MCF 10A (cell line): Measurements from ENCODE around the gene CAGE1. TPM values are rescaled to one million over a fixed set of nuclear protein-coding genes. Genes with fewer than 3 reads are reported as not detected.

Experiments
- BruUV-seq: library from RNA; stranded (reverse); fragments of 400-500 nt; replicated peaks from 2 replicates; lab custom pipeline; 2021; lab: Mats Ljungman, UMichigan
- CTCF ChIA-PET: fragments of 300-600 bp; sonication (Branson Sonifier 250); formaldehyde crosslinking; extraction: SDS; loops from one replicate; lab custom pipeline; 2021; ENCODE audit warnings: antibody characterized with exemption, inconsistent platforms; lab: Yijun Ruan, JAX
- POLR2A ChIA-PET: fragments of 300-600, 350-650 bp; sonication (Branson Sonifier 250); formaldehyde crosslinking; extraction: SDS; loops from one replicate; lab custom pipeline; 2020; ENCODE audit warnings: antibody characterized with exemption, inconsistent platforms; lab: Yijun Ruan, JAX
- DNase-seq: peaks from one replicate; pipeline ENCODE4 v3.0.0-alpha.2; 2018; ENCODE audit not compliant: unreplicated experiment
- H3K27ac Mint-ChIP-seq: one replicate; pipeline ENCODE4 v1.8.0; 2022; ENCODE audit warnings: mild to moderate bottlenecking, low read depth, mixed read lengths; ENCODE audit not compliant: unreplicated experiment
- H3K27me3 Mint-ChIP-seq: one replicate; pipeline ENCODE4 v1.8.0; 2022; ENCODE audit warnings: mixed read lengths; ENCODE audit not compliant: insufficient read depth, unreplicated experiment
- H3K36me3 Mint-ChIP-seq: one replicate; pipeline ENCODE4 v1.8.0; 2022; ENCODE audit warnings: mild to moderate bottlenecking, moderate library complexity, mixed read lengths; ENCODE audit not compliant: insufficient read depth, unreplicated experiment
- H3K4me1 Mint-ChIP-seq: one replicate; pipeline ENCODE4 v1.8.0; 2022; ENCODE audit warnings: mixed read lengths; ENCODE audit not compliant: insufficient read depth, unreplicated experiment
- H3K4me3 Mint-ChIP-seq: one replicate; pipeline ENCODE4 v1.8.0; 2022; ENCODE audit warnings: mild to moderate bottlenecking, moderate library complexity, mixed read lengths; ENCODE audit not compliant: unreplicated experiment
- H3K9me3 Mint-ChIP-seq: one replicate; pipeline ENCODE4 v1.8.0; 2022; ENCODE audit warnings: mixed read lengths; ENCODE audit not compliant: unreplicated experiment
- intact Hi-C: fragments of 100-400 bp; cut with micrococcal nuclease; formaldehyde crosslinking; loops from 2 replicates; pipeline ENCODE4 v1.14.1; 2022
- total RNA-seq: library from RNA; stranded (reverse); gene quantifications from 2 replicates; pipeline ENCODE4 v1.2.3, GENCODE V29; 2022
- TF ChIP-seq, protein P1 (sequence below): fragments of 200-600 bp; IDR thresholded peaks from one replicate; pipeline ENCODE4 v1.8.0; 2022; ENCODE audit warnings: antibody characterized with exemption, mild to moderate bottlenecking; ENCODE audit not compliant: unreplicated experiment

CAGE1 gene
- total RNA-seq, 1 experiment from 2014 or later: 0.33 TPM

GRCh38 chr6:7314414-7314813, 75.1 kb downstream of the CAGE1 start:
- CTCF ChIA-PET: interaction anchor here (0.6 kb wide), 2 partner anchors 17 to 27 kb away, joined by 3 read pairs; no protein-coding TSS in a partner anchor
- Mint-ChIP-seq H3K36me3 (peaks cover 12% of the 10 kb centered on the region), H3K27ac (no peak overlapping the region), H3K27me3 (no peaks in the 10 kb centered on the region), H3K9me3 (no peaks in the 10 kb centered on the region), H3K4me3 (no peak overlapping the region), H3K4me1 (peaks cover 4% of the 10 kb centered on the region)
- DNase-seq: no peak
- intact Hi-C loops: loop anchor here (5.0 kb wide), 1 partner anchor 228 kb away; the partner anchor contains the start of gene DSP
- BruUV-seq: no TSS peak
- TF ChIP-seq, protein P1, sequence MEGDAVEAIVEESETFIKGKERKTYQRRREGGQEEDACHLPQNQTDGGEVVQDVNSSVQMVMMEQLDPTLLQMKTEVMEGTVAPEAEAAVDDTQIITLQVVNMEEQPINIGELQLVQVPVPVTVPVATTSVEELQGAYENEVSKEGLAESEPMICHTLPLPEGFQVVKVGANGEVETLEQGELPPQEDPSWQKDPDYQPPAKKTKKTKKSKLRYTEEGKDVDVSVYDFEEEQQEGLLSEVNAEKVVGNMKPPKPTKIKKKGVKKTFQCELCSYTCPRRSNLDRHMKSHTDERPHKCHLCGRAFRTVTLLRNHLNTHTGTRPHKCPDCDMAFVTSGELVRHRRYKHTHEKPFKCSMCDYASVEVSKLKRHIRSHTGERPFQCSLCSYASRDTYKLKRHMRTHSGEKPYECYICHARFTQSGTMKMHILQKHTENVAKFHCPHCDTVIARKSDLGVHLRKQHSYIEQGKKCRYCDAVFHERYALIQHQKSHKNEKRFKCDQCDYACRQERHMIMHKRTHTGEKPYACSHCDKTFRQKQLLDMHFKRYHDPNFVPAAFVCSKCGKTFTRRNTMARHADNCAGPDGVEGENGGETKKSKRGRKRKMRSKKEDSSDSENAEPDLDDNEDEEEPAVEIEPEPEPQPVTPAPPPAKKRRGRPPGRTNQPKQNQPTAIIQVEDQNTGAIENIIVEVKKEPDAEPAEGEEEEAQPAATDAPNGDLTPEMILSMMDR: no peak
- POLR2A ChIA-PET: interaction anchor here (0.6 to 5.7 kb wide), 6 partner anchors 28 to 876 kb away, joined by 3 to 114 read pairs (median 3); partner anchors contain the start of genes CAGE1 and RIOK1

DNA sequence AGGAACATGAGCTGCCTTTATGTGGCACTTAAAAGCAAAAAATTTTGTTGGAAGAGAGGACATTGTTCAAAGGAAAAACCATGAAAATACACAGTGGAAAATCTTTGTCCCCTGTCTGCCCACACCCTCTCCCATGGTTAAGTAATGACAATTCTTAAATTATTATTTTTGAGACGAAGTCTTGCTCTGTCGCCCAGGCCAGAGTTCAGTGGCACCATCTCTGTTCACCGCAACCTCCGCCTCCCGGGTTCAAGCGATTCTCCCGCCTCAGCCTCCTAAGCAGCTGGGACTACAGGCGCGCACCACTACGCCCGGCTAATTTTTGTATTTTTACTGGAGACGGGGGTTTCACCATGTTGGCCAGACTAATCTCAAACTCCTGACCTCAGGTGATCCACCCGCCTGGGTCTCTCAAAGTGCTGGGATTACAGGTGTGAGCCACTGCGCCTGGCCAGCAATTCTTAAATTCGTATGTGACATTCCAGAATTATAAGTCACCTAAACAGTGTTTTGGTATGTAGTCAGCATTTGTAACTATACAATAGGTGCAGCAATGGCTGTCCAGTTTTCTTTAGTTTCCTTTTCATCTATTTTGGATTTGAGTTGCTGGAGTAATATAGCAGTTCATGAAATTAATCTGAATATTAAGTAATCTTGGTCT, 75.9 kb downstream of the CAGE1 start:
- Mint-ChIP-seq H3K4me3 (peak overlapping the region; percentile 91), H3K4me1 (peaks cover 8% of the 10 kb centered on the region), H3K27ac (peak overlapping the region; percentile 83), H3K36me3 (peaks cover 20% of the 10 kb centered on the region), H3K27me3 (no peaks in the 10 kb centered on the region), H3K9me3 (no peaks in the 10 kb centered on the region)
- ChIA-PET CTCF (interaction anchor here (0.6 to 2.4 kb wide), 5 partner anchors 17 to 502 kb away, joined by 3 to 14 read pairs (median 3); partner anchors contain the start of gene RIOK1), POLR2A (interaction anchor here (0.6 to 5.7 kb wide), 20 partner anchors 11 to 301 kb away, joined by 3 to 114 read pairs (median 3); partner anchors contain the start of genes CAGE1, RIOK1 and SNRNP48)
- TF ChIP-seq, protein P1: no peak
- intact Hi-C loops: loop anchor here (1.0 to 5.0 kb wide), 3 partner anchors 34 to 229 kb away; partner anchors contain the start of genes CAGE1, DSP and RIOK1
- TSS peak; percentile 92 for BruUV-seq
- DNase-seq: no peak

GRCh38 chr6:7312616-7313504, 76.7 kb downstream of the CAGE1 start, which contains the start of gene SSR1:
Gene SSR1 (minus strand): TSS chr6:7313199. CDS start chr6:7313120, 79 bp downstream.
- H3K27me3 Mint-ChIP-seq: no peaks in the 10 kb centered on the region
- H3K27ac Mint-ChIP-seq: peak within 1 kb of the TSS; percentile 83
- peaks cover 16% of the 10 kb centered on the region for H3K4me1 Mint-ChIP-seq
- H3K36me3 Mint-ChIP-seq: peaks cover 27% of the 10 kb centered on the region
- BruUV-seq: no TSS peak
- intact Hi-C loops: loop anchor here (1.0 to 5.0 kb wide), 3 partner anchors 34 to 229 kb away; partner anchors contain the start of genes CAGE1, DSP and RIOK1
- CTCF ChIA-PET: interaction anchor here (0.6 to 2.4 kb wide), 3 partner anchors 78 to 501 kb away, joined by 3 to 14 read pairs (median 4); partner anchors contain the start of gene RIOK1
- no peaks in the 10 kb centered on the region for H3K9me3 Mint-ChIP-seq
- peak within 1 kb of the TSS; percentile 91 for H3K4me3 Mint-ChIP-seq
- DNase-seq: peak; percentile 96
- TF ChIP-seq, protein P1: no peak
- POLR2A ChIA-PET: interaction anchor here (0.6 to 5.7 kb wide), 35 partner anchors 11 to 302 kb away, joined by 3 to 114 read pairs (median 4); partner anchors contain the start of genes CAGE1, DSP, RIOK1 and SNRNP48
